Right ventricle myocardium superior (tissue), 1 donor: Measurements from ENCODE around the gene DPYSL3. TPM values are rescaled to one million over a fixed set of nuclear protein-coding genes. Genes with fewer than 3 reads are reported as not detected.

Experiments used
- ATAC-seq: fragments of 200-7000 bp; cut with Tn5 transposase; one replicate; pipeline ENCODE4 v1.9.1; 2020; ENCODE audit warnings: mild to moderate bottlenecking; ENCODE audit not compliant: poor library complexity
- DNase-seq: peaks from one replicate; pipeline ENCODE4 v3.0.0-alpha.2; 2020
- intact Hi-C: fragments of 100-400 bp; cut with DNase I; formaldehyde crosslinking; loops from one replicate; pipeline ENCODE4 v1.11.2; 2022
- long read RNA-seq: library from polyadenylated mRNA; unstranded; transcript quantifications from one replicate; pipeline ENCODE4 v2.0.0, GENCODE V29; 2021
- total RNA-seq: library from RNA; stranded (reverse); fragmentation: NEBNext Ultra II Directional; extraction: Animal tissue kit (Norgen Biotek cat#: 25700); gene quantifications from one replicate; pipeline ENCODE4 v1.2.1, GENCODE V29; 2021
- donor health status: DM: no; HTN: yes; CAD: no; lungs with severe emphysema.

DPYSL3 gene
- 20.5 TPM for total RNA-seq
- long read RNA-seq, full-length matches to known transcripts: 6 of 56 reads
- long read RNA-seq, partial matches to known transcripts: 43 of 56 reads
- long read RNA-seq, other reads (novel, unspliced or antisense): 7 of 56 reads

DNA sequence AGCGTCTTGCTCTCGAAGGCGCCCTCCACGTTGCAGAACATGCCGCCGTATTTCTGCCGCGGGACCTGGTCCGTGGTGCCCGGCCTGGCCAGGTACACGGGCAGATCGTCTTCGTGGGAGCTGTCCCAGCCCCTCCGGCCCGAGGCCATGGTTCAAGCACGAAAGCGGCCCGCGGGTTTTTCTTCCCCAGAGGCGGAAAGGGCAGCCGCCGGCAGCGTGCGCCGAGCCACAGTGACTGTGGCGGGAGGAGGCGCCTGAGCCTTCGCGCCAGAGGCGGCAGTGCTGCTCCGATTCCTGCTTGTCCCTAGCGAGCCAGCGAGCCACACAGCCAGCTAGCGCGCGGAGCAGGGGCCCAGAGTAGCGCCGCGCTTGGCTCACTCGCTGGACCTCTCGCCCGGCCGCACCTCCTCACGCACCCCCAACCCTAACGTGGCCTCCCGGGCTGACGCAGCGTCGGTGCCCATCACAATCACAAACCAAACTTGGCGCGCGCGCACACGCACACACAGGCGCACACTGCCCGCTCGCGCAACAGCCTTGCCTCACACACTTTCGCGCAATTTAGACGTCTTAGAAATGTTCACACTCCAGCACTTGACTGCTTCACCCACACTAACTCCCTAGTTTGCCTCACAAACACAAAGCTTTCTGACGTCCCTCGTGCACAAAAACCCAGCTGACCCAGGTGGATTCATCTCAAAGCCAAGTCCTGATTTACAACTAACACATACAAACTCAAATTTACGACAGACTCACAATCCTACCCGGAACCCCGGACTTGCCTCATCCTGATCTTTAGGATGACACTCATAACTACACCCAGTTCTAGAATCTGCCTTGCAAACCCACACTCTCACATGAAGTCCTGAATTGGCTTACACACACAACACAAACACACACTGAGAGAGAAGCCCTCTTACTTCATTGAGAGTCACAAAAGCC, at the start of gene DPYSL3:
DPYSL3 (minus strand) TSS at position 359 of the 942 bp plus-strand sequence; CDS start at position 149, 210 bp downstream.
- intact Hi-C loops: loop anchor here (10.0 kb wide), 1 partner anchor 45 kb away; no protein-coding TSS in a partner anchor
- ATAC-seq (peak; percentile 98), DNase-seq (peak; percentile 84)

DNA sequence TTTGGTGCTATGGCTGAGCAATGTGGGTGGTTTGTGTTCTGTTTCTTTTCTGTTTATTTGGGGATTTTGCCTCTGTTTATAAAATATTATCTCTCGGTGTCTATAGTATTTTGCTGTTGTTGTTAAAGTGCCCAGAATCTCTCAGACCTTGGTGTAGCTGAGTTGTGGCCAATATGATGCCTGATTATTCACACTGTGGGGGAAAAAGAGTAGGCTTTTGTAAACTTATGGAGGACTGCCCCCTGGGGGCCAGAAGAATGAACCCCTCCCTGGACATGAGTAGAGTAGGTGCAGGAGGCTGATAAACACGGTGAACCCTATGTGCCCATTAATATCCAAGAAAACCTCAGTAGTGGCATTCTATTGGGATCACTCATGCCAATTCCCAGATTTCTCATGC, 49.0 kb upstream of the DPYSL3 start:
- ATAC-seq: peak; percentile 74
- intact Hi-C loops: loop anchor here (5.0 to 10.0 kb wide), 2 partner anchors 54 to 102 kb away; no protein-coding TSS in a partner anchor
- peak; percentile 62 for DNase-seq

GRCh38 chr5:147557876-147558745, 48.2 kb upstream of the DPYSL3 start:
- ATAC-seq: peak; percentile 76

DNA sequence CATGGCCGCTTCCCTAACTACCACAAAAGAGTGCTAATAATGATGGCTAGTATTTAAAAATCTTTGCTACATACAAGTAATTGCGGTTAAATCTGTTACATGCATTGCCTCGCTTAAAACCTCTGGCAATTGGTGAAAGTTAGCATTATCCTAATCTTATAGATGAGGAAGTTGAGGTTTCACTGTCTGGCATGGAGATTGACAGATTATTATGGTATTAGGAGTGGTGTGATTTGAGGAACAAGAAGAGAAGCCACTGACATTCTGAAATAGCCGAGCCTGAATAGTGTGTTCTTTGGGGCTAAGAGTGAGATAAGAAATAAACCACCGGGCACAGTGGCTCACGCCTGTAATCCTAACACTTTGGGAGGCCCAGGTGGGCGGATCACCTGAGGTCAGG, 45.3 kb upstream of the DPYSL3 start:
- intact Hi-C loops: loop anchor here (5.0 to 10.0 kb wide), 2 partner anchors 50 to 98 kb away; no protein-coding TSS in a partner anchor
- DNase-seq (no peak), ATAC-seq (no peak)

More at GRCh38 chr5:147557876-147558745, 48.2 kb upstream of the DPYSL3 start:
- DNase-seq: no peak
- intact Hi-C loops: loop anchor here (5.0 to 10.0 kb wide), 2 partner anchors 53 to 101 kb away; no protein-coding TSS in a partner anchor

- ATAC-seq (peak; percentile 66), DNase-seq (no peak)
- intact Hi-C loops: loop anchor here (10.0 kb wide), 1 partner anchor 50 kb away; no protein-coding TSS in a partner anchor
Measured at GRCh38 chr5:147554261-147554817, 44.5 kb upstream of the DPYSL3 start.

DNA sequence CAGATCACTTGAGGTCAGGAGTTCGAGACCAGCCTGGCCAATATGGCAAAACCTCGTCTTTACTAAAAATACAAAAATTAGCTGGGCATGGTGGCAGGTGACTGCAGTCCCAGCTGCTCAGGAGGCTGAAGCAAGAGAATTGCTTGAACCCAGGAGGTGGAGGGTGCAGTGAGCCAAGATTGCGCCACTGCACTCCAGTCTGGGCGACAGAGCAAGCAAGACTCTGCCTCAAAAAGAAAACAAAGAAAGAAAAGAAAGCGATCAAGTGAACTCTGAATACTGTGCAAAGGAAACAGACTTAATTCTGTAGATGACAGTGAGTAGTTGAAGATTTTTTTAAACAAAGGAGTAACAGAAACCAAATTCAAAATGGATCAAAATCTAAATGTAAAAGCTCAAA, 43.9 kb upstream of the DPYSL3 start:
- ATAC-seq: peak; percentile 60
- DNase-seq: peak; percentile 60
- intact Hi-C loops: loop anchor here (10.0 kb wide), 1 partner anchor 49 kb away; no protein-coding TSS in a partner anchor

- ATAC-seq: no peak
- intact Hi-C loops: loop anchor here (10.0 kb wide), 1 partner anchor 48 kb away; no protein-coding TSS in a partner anchor
- DNase-seq: no peak
Measured at GRCh38 chr5:147552897-147553296, 43.0 kb upstream of the DPYSL3 start.

- DNase-seq (no peak), ATAC-seq (peak; percentile 45)
- intact Hi-C loops: loop anchor here (10.0 kb wide), 1 partner anchor 47 kb away; no protein-coding TSS in a partner anchor
Measured at GRCh38 chr5:147551677-147552076, 41.8 kb upstream of the DPYSL3 start.

GRCh38 chr5:147547730-147548129, 37.9 kb upstream of the DPYSL3 start:
- intact Hi-C loops: no loop called here
- ATAC-seq (peak; percentile 70), DNase-seq (no peak)

DNA sequence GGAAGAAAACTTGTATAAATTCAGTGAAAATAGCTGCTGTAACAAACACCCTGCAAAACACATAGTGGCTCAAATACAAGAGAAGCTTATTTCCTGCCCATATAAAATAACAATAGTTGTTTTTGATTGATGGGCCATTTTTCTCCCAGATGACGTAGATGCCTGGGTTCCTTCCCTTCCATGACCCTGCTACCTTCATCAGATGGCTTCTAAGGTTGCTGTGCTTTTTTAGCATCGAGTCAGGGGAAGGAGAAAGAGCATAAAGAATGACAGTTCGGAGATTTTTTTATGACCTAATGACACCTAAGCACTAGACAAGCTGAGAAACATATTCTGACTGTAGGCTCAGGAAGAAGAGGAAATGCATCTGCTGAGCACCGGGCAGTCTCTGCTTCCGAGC, 34.7 kb upstream of the DPYSL3 start:
- DNase-seq (no peak), ATAC-seq (no peak)
- intact Hi-C loops: no loop called here

GRCh38 chr5:147539053-147539452, 29.2 kb upstream of the DPYSL3 start:
- no peak for DNase-seq
- no peak for ATAC-seq
- intact Hi-C loops: no loop called here

DNA sequence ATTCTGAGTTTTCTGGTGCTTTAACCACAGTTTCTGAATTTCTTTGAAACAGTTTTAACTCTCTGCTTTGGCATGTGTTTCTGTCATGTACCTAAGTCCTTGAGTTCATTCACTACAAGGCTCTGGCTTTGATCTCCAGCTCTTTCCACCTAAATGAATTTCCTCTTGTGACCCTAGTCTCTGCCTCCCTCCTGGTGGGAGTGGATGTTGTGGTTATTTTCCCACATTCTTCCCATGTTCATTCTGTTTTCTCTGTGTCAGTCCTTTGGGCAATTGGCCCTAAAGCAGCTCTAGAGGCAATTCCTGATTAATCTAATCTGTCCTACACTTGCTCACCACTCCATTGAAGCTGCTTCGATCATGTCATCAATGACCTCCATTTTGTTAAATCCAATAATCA, 28.4 kb upstream of the DPYSL3 start:
- no peak for DNase-seq
- no peak for ATAC-seq
- intact Hi-C loops: no loop called here

- DNase-seq (no peak), ATAC-seq (no peak)
- intact Hi-C loops: no loop called here
Measured at GRCh38 chr5:147534172-147534951, 24.5 kb upstream of the DPYSL3 start.

DNA sequence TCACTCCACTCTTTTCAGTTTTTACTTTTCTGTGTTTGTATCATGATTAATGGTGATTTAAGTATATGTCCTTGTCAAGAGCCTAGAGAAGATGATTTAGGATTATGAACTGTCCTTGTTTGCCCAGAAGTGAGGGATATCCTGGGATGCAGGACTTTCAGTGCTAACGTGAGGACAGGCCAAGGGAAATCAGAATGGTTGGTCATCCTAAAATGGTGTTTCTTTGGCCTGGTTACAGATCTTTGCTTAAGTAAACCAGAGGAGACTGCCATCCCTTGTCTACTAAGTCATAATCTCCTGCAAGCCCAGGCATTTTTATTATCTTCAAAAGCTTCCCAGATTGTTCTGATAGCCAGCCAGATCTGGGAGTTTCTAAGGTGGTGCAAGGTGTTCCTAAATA, 22.3 kb upstream of the DPYSL3 start:
- intact Hi-C loops: no loop called here
- DNase-seq: no peak
- no peak for ATAC-seq

- ATAC-seq (no peak), DNase-seq (no peak)
- intact Hi-C loops: no loop called here
Measured at GRCh38 chr5:147530530-147531389, 20.9 kb upstream of the DPYSL3 start.

GRCh38 chr5:147523069-147523468, 13.2 kb upstream of the DPYSL3 start:
- ATAC-seq (no peak), DNase-seq (no peak)
- intact Hi-C loops: no loop called here

DNA sequence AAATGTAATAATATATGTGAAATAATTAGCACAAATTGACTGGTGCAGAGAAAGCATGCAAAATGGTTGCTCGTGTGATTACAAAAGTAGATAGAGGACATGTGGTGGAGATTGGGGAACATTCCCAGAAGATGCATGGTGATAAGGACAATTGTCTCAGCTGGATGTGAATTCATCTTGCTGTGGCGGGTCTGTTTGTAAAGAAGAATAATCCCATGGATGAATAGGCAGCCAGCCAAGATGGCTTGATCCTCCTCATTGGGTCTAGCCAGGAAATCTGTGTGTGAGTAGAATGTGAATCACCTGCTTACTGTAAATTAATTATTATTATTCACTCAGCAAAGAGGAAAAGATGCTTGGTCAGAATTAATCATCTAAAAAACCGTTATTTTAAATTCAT, 12.6 kb upstream of the DPYSL3 start:
- no peak for DNase-seq
- no peak for ATAC-seq
- intact Hi-C loops: no loop called here
